K562 (cell line): ENCODE measurements around the gene LRFN2. TPM values are rescaled to one million over a fixed set of nuclear protein-coding genes. Genes with fewer than 3 reads are reported as not detected.

Source experiments
- ATAC-seq: fragments of 200-7000 bp; cut with Tn5 transposase; 3 replicates; pipeline ENCODE4 v1.9.1; 2020; ENCODE audit warnings: moderate library complexity
- BruUV-seq: library from RNA; stranded (reverse); fragments of 400-500 nt; replicated peaks from 2 replicates; lab custom pipeline; 2021; lab: Mats Ljungman, UMichigan
- CTCF ChIA-PET: fragments of 300-600 bp; formaldehyde crosslinking; extraction: SDS; loops from one replicate; lab custom pipeline; 2021; ENCODE audit warnings: low intra/inter-chr PET ratio; lab: Yijun Ruan, JAX
- POLR2A ChIA-PET: fragments of 300-600, 350-650 bp; sonication (Branson Sonifier 250); formaldehyde crosslinking; extraction: SDS; loops from one replicate; lab custom pipeline; 2021; ENCODE audit warnings: antibody characterized with exemption, inconsistent platforms; lab: Yijun Ruan, JAX
- DNase-seq, 4 experiments: peaks; one replicate each; pipeline versions ENCODE4 v3.0.0 to v3.0.0-alpha.2; 2011 to 2018; ENCODE audit warnings: low spot score in 3 of 4, mixed read lengths in 3 of 4; ENCODE audit errors: extremely low read depth in 1 of 4
- FAIRE-seq: peaks from 2 replicates; lab custom pipeline; 2011; peaks lifted over from hg19 to GRCh38; lab: Jason Lieb, UNC
- H2AFZ ChIP-seq: 2 replicates; pipeline ENCODE4 v1.6.0; 2011; ENCODE audit warnings: low read depth, low read length, control low read depth, inconsistent platforms
- H3K27ac ChIP-seq: fragments of 200-600 bp; 3 replicates; pipeline ENCODE4 v1.8.0; 2011; ENCODE audit warnings: low read depth, mild to moderate bottlenecking, control low read depth, inconsistent platforms, low read length, moderate library complexity, mixed read lengths; ENCODE audit errors: extremely low read depth
- H3K27me3 ChIP-seq, 2 experiments: fragments of 300-600 bp in 1 of 2; 2 replicates in 1 of 2; 3 replicates in 1 of 2; pipeline versions ENCODE4 v1.6.0 to v1.8.0; 2011; ENCODE audit warnings: inconsistent platforms in 2 of 2, low read length in 2 of 2, mild to moderate bottlenecking in 1 of 2, mixed read lengths in 1 of 2, moderate library complexity in 1 of 2; ENCODE audit not compliant: control insufficient read depth in 2 of 2, insufficient read depth in 2 of 2
- H3K36me3 ChIP-seq: fragments of 300-600 bp; 3 replicates; pipeline ENCODE4 v1.8.0; 2011; ENCODE audit warnings: mild to moderate bottlenecking, low read length, inconsistent platforms; ENCODE audit not compliant: control insufficient read depth, insufficient read depth
- H3K4me1 ChIP-seq, 2 experiments: fragments of 200-600 bp in 1 of 2; replicated peaks in 1 of 2; 2 replicates in 1 of 2; 3 replicates in 1 of 2; pipeline versions ENCODE4 v1.5.1 to v1.8.0; 2011; ENCODE audit warnings: inconsistent platforms in 2 of 2, low read length in 2 of 2, mild to moderate bottlenecking in 1 of 2, mixed read lengths in 1 of 2, moderate library complexity in 1 of 2; ENCODE audit not compliant: control insufficient read depth in 2 of 2, insufficient read depth in 2 of 2
- H3K4me2 ChIP-seq: 2 replicates; pipeline ENCODE4 v1.6.1; 2011; ENCODE audit warnings: low read length, control low read depth, inconsistent platforms, mixed read lengths; ENCODE audit not compliant: insufficient read depth
- H3K4me3 ChIP-seq: fragments of 200-600 bp; sonication (generic), shearing (Covaris generic); 2 replicates; pipeline ENCODE4 v1.5.1; 2016; ENCODE audit warnings: control low read depth, inconsistent platforms
- H3K79me2 ChIP-seq: fragments of 200-600 bp; 3 replicates; pipeline ENCODE4 v1.8.0; 2011; ENCODE audit warnings: low read length, inconsistent platforms; ENCODE audit not compliant: control insufficient read depth, insufficient read depth
- H3K9ac ChIP-seq, 2 experiments: 2 replicates each; pipeline versions ENCODE4 v1.6.0 to v1.6.1; 2011; ENCODE audit warnings: low read depth in 2 of 2, low read length in 2 of 2, control low read depth in 1 of 2, inconsistent platforms in 1 of 2, mild to moderate bottlenecking in 1 of 2, mixed read lengths in 1 of 2; ENCODE audit not compliant: insufficient read depth in 1 of 2
- H3K9me1 ChIP-seq: one replicate; pipeline ENCODE4 v1.6.0; 2011; ENCODE audit warnings: inconsistent platforms, mild to moderate bottlenecking, low read length, moderate library complexity; ENCODE audit not compliant: control insufficient read depth, insufficient read depth
- H3K9me3 ChIP-seq: replicated peaks from 2 replicates; pipeline ENCODE4 v1.5.1; 2011; ENCODE audit warnings: low read depth, low read length, inconsistent platforms; ENCODE audit not compliant: control insufficient read depth, insufficient read depth
- H4K20me1 ChIP-seq: replicated peaks from 2 replicates; pipeline ENCODE4 v1.6.1; 2011; ENCODE audit warnings: low read length, inconsistent platforms, mixed read lengths; ENCODE audit not compliant: control insufficient read depth, insufficient read depth
- ATF1 ChIP-seq, 2 experiments: fragments of 450-650 bp in 1 of 2; IDR thresholded peaks; 2 replicates each; pipeline ENCODE4 v1.6.1; 2016; ENCODE audit warnings: missing compliant biosample characterization in 1 of 2, missing genetic modification characterization in 1 of 2
- CCAR2 ChIP-seq: fragments of 200-400 bp; formaldehyde crosslinking; IDR thresholded peaks from 2 replicates; pipeline ENCODE4 v1.6.1; 2017; ENCODE audit warnings: mild to moderate bottlenecking, low read depth, low read length
- EGR1 ChIP-seq: fragments of 450-650 bp; conservative IDR thresholded peaks from 2 replicates; pipeline ENCODE4 v1.6.1; 2017; ENCODE audit warnings: mild to moderate bottlenecking
- HIVEP1 ChIP-seq: fragments of 250-450 bp; sonication (Bioruptor Pico); IDR thresholded peaks from 2 replicates; pipeline ENCODE4 v1.4.0; 2020; ENCODE audit warnings: mild to moderate bottlenecking
- ILK ChIP-seq: fragments of 450-650 bp; IDR thresholded peaks from 2 replicates; pipeline ENCODE4 v1.6.1; 2016; ENCODE audit warnings: missing genetic modification characterization, low read depth, mild to moderate bottlenecking, missing compliant biosample characterization, moderate library complexity, borderline replicate concordance
- TCFL5 ChIP-seq: fragments of 250-450 bp; sonication (Bioruptor Pico); conservative IDR thresholded peaks from 2 replicates; pipeline ENCODE4 v1.6.1; 2021; ENCODE audit warnings: mild to moderate bottlenecking, moderate library complexity, matching md5 sums
- TEAD1 ChIP-seq, 2 experiments: fragments of 450-650 bp in 1 of 2; sonication (generic) in 1 of 2; formaldehyde crosslinking; IDR thresholded peaks; 2 replicates each; pipeline versions ENCODE4 v1.4.0 to v1.8.0; 2020 to 2022; ENCODE audit warnings: mild to moderate bottlenecking in 2 of 2, missing genetic modification reagents in 1 of 2
- in situ Hi-C: fragments of 300-500 bp; cut with MboI; formaldehyde crosslinking; loops from 4 replicates; pipeline ENCODE4 v1.15.0; 2018; ENCODE audit warnings: inconsistent platforms, mixed read lengths
- intact Hi-C: fragments of 100-400 bp; cut with micrococcal nuclease; formaldehyde crosslinking; loops from 2 replicates; pipeline ENCODE4 v1.14.2; 2022
- polyA plus RNA-seq, 8 experiments: library from polyadenylated mRNA; depleted of rRNA in 4 of 8; stranded (reverse) in 5 of 8; unstranded in 3 of 8; fragments of >200 nt; fragmentation: Nextera tagmentation in 2 of 8; fragmentation: Illumina TruSeq in 1 of 8; extraction: Ambion mirVana in 2 of 8; extraction: Trizol in 1 of 8; gene quantifications; 2 replicates each; pipeline versions ENCODE4 v1.2.1 to v1.2.3, GENCODE V29; 2011 to 2014; ENCODE audit warnings: inconsistent platforms in 1 of 8, missing spikeins in 1 of 8
- total RNA-seq, 7 experiments: library from RNA; depleted of rRNA in 6 of 7; stranded (reverse); fragments of >200 nt in 6 of 7; fragmentation: Illumina TruSeq in 2 of 7; extraction: Trizol in 2 of 7; gene quantifications; 2 replicates each; pipeline versions ENCODE4 v1.2.1 to v1.2.3, GENCODE V29; 2011 to 2021; ENCODE audit warnings: low replicate concordance in 1 of 7

The LRFN2 gene
- total and polyA plus RNA-seq, 9 of the 15 experiments (the other 6 are each of a cell fraction or from before 2014, with no cell fraction given) = not detected

- H3K36me3 ChIP-seq = no peaks in the 10 kb centered on the region
- intact Hi-C loops = no loop called here
- FAIRE-seq (no peak), ATAC-seq (no peak), DNase-seq (no peak)
- ChIA-PET POLR2A (no interaction called here), CTCF (no interaction called here)
- peaks cover 5% of the 10 kb centered on the region; the same call in 1 of the 2 replicates for H4K20me1 ChIP-seq
- no peak overlapping the region for H3K4me3 ChIP-seq
- no peak for TF ChIP-seq EGR1
- TF ChIP-seq TCFL5 (CRISPR knock-in tag) = no peak
- no peak for TF ChIP-seq ATF1 (CRISPR knock-in tag; IDR thresholded peaks at IDR 0.05)
- TF ChIP-seq ATF1 (tag; IDR thresholded peaks at IDR 0.05) = no peak
- TF ChIP-seq CCAR2 = no peak
- TF ChIP-seq ILK (tag) = no peak
- TF ChIP-seq HIVEP1 = no peak
- no peak for TF ChIP-seq TEAD1 (CRISPR knock-in tag; IDR thresholded peaks at IDR 0.05)
- no peak overlapping the region for H2AFZ ChIP-seq
- H3K4me2 ChIP-seq = no peak overlapping the region
- peaks cover 10 to 40% of the 10 kb centered on the region in 2 experiments; a peak in 4 of 5 replicates for H3K27me3 ChIP-seq
- no peak overlapping the region for H3K27ac ChIP-seq
- H3K79me2 ChIP-seq = no peaks in the 10 kb centered on the region
- BruUV-seq = no TSS peak
- no peaks in the 10 kb centered on the region for H3K9me1 ChIP-seq
- no peaks in the 10 kb centered on the region; a peak in 1 of 5 replicates for H3K4me1 ChIP-seq
- no peaks in the 10 kb centered on the region for H3K9me3 ChIP-seq
- no peak overlapping the region for H3K9ac ChIP-seq
- in situ Hi-C loops = no loop called here
These were observed 186.4 kb downstream of the LRFN2 start for GRCh38 chr6:40400738-40401137.
